HG02642 (cell line): ENCODE data around the gene THPO.

Source experiments
- ATAC-seq: cut with Tn5 transposase; IDR thresholded peaks from one replicate; pipeline ENCODE4 v1.9.1; 2021; ENCODE audit warnings: mild to moderate bottlenecking; ENCODE audit not compliant: unreplicated experiment, poor library complexity

Gene THPO

DNA sequence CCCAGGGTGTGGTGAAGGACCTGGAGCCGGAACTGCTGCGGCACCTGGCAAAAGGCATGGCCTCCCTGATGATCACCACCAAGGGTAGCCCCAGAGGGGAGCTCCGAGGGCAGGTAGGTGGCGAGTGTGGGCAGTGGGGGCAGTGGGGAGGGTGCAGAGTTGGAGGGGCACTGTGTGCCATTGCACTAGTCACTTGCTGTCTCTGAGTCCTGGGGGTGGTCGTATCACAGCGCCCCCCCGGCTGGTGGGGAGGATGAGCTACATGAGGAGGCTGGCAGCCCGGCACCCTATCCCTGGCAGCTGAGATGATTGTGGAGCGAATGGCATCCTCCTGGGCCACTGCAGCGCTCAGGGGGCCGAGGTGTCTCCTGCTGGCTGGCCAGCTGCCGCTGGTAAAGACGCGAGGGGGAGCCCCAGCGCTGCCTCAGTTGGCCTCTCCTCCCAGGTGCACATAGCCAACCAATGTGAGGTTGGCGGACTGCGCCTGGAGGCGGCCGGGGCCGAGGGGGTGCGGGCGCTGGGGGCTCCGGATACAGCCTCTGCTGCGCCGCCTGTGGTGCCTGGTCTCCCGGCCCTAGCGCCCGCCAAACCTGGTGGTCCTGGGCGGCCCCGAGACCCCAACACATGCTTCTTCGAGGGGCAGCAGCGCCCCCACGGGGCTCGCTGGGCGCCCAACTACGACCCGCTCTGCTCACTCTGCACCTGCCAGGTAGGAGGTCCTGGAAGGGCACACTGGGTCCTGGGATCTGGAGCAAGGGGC lies 8.2 kb upstream of the THPO start:
- ATAC-seq: no peak

DNA sequence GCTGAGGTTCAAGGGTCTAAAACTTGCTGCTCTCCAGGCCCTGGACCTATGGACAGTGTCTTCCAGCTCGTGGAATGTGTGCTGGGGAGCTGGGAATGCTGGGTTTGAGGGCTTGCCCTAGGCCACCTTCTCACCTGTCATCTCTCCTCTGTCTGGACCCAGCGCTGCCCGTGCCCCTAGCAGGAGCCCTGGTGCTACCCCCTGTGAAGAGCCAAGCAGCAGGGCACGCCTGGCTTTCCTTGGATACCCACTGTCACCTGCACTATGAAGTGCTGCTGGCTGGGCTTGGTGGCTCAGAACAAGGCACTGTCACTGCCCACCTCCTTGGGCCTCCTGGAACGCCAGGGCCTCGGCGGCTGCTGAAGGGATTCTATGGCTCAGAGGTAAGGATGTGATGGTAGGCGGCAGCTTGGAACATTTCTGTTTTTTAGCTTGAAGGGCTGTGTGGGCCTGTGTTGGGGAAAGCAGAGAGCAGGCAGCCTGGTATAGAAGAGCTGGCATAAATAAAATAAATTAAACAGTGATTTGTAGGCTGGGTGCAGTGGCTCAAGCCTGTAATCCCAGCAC lies 6.9 kb upstream of the THPO start:
- ATAC-seq: no peak

DNA sequence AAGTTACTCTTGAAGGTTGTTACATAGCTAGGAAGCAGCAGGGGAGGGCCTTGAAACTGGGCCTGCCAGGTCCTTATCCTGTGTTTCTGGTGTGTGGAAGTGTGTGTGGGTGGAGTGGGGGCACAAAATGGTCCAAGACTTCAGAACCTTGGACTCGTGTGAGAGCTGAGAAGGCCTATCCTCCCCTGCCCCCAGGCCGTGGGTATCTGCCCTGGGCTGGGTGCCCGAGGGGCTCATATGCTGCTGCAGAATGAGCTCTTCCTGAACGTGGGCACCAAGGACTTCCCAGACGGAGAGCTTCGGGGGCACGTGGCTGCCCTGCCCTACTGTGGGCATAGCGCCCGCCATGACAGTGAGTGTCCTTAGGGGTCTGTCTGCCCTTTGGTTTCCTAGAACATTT lies 6.3 kb upstream of the THPO start:
- no peak for ATAC-seq

DNA sequence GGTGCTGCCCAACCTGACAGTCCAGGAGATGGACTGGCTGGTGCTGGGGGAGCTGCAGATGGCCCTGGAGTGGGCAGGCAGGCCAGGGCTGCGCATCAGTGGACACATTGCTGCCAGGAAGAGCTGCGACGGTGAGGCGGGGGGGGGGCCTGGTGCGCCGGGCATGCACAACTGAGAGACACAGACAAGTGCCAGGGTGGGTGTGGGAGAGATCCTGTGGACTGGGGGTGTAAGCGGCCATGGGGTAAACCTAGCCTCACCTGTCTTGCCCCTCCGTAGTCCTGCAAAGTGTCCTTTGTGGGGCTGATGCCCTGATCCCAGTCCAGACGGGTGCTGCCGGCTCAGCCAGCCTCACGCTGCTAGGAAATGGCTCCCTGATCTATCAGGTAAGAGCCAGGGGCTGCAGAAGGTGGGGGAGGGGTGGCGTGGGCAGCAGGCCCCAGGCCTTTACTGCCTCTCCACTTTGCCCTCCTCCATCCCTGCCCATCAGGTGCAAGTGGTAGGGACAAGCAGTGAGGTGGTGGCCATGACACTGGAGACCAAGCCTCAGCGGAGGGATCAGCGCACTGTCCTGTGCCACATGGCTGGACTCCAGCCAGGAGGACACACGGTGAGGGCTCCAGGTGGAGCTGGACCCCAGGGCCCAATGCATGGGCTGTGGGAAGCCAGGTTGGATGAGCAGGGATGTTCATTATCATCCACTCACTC lies 5.2 kb upstream of the THPO start:
- no peak for ATAC-seq

DNA sequence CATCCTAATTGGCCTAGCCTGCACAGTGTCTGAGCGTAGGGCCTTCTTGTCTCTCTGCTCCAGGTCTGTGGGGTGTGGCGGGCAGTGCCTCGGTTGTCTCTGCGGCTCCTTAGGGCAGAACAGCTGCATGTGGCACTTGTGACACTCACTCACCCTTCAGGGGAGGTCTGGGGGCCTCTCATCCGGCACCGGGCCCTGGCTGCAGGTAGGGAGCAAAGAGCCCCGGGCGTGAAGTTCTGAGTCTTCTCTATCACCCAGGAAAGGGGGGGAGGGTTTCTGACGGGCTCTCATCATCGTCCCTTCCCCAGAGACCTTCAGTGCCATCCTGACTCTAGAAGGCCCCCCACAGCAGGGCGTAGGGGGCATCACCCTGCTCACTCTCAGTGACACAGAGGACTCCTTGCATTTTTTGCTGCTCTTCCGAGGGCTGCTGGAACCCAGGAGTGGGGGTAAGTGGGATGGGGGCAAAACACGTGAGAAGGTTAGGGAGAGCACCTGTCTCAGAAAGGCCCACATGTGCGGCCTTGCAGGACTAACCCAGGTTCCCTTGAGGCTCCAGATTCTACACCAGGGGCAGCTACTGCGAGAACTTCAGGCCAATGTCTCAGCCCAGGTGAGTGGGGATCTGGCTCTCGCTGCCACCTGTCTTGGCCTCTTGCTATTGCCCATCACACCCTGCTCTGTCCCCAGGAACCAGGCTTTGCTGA lies 4.5 kb upstream of the THPO start:
- ATAC-seq: no peak

DNA sequence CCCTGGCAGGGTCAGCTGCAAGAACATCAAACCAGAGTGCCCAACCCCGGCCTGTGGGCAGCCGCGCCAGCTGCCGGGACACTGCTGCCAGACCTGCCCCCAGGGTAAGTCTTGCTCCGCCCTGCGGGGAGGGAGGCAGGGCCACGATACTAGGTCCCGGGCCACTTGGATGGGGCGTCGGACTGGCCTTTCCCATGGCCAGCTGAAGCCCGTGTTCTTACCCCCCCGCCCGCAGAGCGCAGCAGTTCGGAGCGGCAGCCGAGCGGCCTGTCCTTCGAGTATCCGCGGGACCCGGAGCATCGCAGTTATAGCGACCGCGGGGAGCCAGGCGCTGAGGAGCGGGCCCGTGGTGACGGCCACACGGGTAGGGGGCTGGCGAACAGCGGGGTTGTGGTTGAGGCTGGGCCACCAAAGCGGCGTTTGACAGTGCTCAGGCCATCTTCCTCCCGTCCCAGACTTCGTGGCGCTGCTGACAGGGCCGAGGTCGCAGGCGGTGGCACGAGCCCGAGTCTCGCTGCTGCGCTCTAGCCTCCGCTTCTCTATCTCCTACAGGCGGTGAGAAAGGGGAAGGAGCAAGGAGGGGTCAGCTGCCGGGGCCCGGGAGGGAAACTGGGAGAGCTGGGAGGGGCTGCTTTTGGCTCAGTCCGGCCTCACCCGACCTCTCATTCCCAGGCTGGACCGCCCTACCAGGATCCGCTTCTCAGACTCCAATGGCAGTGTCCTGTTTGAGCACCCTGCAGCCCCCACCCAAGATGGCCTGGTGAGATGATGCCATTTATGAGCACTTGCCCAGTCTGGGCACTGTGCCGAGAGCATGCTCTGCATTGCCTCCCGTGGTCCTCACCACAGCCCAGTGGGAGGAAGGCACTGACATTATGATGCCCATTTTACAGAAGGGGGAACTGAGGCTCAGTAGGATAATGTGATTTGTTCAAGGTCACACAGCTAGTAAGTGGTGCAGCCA lies 3.5 kb upstream of the THPO start:
- no peak for ATAC-seq

DNA sequence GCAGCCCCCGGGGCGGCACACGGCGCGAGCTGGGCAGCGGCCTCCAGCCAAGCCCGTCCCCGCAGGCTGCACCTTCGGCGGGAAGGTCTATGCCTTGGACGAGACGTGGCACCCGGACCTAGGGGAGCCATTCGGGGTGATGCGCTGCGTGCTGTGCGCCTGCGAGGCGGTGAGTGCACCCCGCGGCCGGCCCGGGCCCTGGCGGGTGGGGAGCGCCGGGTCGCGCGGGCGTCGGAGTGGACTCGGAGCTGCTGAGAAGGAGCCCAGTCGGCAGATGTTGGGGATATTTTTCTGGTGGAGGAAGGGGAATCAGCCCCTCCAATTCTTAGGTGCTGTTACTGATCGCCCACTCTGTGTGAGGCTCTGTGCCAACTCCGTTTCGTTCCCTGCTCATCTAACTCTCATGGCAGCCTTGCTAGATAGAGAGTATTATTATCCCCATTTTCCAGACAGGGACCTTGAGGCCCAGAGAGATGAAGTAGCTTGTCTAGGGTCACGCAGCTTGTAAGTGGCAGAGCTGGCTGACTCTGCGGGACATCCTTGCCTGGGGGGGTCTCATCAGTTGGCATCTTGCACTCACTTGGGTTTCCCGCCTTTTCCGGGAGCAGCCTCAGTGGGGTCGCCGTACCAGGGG lies 2.7 kb upstream of the THPO start:
- ATAC-seq: no peak

DNA sequence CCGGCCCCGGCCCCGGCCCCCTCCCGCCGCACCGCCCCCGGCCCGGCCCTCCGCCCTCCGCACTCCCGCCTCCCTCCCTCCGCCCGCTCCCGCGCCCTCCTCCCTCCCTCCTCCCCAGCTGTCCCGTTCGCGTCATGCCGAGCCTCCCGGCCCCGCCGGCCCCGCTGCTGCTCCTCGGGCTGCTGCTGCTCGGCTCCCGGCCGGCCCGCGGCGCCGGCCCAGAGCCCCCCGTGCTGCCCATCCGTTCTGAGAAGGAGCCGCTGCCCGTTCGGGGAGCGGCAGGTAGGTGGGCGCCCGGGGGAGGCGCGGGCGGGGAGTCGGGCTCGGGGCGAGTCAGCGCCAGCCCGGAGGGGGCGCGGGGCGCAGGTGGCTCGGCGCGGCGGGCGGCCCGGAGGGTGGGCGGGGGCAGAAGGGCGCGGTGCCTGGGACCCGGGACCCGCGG lies 2.2 kb upstream of the THPO start:
- ATAC-seq: no peak

DNA sequence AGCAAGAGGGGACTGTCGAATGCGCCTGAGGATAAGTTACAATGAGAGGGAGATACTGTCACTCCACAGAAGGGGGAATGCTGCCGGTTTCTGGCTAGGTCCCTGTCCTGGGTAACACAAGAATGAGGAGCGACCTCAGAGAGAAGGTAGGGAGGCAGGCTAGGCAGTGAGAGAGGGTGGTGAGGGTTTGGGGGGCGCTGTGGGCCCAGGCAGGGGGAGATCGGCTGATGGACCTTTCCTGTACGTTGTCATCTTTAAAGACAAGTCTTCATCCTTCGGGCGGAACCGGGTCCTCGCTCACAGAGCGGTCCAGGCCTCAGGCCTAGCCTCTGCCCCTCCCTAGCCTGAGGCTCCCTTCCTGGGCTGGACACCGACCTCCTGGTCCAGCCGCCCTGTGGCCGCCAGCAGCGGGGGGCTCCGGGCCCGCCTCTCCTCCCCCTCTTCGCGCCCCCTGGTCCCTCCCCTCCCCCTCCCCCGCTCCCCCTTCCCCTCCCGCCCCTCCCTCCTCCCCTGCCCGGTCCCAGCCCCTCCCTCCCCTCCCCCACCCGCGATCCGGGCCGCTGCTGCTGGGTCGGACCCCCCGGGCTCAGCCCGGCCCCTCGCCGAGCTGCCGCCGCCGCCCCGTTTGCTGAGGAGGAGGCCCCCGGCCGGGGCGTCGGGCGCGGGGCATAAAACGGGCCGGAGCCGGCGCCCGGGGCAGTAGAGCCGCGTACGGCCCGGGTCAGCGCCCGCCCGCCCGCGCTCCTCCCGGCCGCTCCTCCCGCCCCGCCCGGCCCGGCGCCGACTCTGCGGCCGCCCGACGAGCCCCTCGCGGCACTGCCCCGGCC lies 1.6 kb upstream of the THPO start, which contains the start of gene CHRD:
CHRD (plus strand) TSS at position 697 of the 827 bp plus-strand sequence. CDS start 265 bp downstream, outside the sequence.
- no peak for ATAC-seq

DNA sequence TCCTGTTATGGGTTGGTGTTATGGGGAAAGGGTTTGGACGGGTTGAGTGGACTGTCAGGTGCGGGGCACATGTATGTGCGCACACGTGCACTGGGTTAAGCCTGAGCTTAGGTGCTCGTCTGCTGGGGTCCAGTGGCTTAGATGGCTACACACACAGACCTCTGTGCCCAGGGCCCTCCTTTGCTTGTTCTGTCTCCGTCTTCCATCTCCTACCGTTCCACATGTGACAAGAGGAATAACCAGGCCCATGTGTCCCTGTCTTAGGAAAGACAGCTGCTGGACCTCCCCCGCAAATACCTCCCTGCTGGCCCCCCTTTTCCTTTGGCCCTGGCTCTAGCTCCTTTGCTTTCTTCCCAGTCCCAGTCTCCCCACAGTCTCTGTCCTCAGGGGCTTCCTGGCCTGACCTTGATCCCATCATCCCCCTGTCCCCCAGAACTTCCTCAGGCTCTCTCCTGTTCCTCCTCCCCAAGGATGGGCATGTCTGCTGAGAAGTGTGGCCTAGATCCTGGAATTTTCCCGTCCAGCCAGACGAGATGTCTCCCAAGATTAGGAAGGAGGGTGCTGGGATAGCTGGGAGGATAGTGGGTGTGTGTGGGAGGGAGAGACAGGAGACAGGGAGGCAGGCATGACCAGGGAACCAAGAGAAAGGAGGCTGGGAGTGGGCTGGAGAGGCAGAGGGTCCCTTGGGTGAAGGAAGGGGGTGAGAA lies 797 bp upstream of the THPO start:
- no peak for ATAC-seq

DNA sequence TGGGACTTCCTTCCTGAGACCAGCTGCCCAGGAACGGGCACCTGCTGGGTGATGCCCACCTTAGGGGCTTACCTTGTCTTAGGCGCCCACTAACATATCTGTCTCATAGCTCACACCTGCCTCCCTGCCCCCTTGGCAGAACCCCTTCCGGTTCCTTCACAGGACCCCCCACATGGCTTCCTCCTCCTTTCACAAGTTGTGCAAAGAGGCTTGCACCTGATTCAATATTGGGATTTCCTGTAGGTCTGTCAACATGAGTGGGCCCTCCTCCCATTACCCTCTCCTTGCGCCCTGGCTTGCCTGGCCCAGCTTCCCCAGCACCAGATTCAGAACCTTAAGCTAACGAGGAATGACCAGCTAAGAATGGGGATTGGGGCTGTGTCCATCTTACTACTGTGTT lies 633 bp downstream of the THPO start:
- ATAC-seq: no peak

DNA sequence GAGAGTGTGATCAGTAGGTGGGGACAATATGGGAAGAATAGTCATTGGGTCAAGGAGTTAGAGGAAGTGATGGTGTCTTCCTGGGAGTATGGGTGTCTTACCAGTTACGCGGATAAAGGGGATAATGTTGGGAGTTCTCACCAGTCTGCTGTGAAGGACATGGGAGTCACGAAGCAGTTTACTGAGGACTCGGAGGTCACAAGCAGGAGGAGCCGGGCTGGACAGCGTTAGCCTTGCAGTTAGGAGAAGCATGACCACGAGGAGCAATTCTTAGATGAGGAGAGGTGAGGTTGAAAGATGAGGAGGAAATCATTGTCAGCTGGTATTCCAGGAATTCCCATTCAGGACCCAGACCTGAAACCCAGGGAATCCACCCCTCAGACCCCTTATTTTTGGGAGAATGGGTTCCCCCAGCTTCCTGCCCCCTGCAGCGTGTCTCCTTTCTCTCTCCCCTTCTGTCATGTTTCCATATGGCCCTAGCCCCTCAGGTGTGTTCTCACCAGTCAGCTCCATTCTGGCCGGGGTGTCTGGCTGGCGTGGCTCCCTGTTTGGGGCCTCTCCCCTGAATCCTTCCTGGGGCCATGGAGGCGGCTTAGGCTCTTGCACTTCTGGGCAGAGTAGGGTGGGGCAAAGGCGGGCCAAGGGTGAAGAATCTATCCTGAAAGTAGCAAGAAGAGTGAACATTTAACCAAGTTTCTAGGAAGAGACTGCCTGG lies 2.1 kb downstream of the THPO start:
- no peak for ATAC-seq

DNA sequence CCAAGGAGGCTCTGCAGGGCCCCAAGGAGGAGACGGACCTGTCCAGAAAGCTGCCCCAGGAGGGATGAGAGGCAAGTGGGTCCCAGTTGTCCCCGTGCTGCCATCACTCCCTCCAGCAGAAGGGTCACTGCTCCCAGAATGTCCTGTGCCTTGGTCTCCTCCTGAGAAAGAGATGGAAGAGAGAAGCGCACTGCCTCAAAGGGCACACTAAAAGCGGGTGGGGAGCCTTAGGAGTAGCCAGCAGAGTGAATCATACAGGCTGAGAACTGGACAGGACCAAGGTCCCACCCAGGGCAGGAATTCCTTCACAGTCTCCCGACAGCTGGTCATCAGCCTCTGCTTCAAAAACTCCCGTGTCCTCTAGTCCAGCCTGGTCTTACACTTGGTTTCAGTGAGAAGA lies 4.6 kb downstream of the THPO start:
- no peak for ATAC-seq

DNA sequence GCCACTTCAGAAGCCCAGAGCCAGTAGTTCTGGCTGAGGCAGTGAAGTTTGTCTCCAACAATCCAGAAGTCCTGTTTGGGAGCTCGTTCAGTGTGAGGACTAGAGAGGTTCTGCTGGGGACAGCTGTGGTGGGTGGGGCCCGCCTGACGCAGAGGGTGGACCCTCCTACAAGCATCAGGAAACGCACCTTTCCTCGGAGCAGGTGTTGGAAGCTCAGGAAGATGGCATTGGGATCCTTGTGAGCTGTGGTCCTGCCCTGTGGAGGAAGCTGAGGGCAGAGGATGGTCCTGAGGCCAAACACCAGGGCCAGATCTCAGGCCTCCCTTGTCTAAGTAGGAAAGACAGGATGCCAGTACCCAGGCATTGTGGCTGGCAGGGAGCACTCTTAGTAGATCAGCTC lies 5.1 kb downstream of the THPO start:
- no peak for ATAC-seq

DNA sequence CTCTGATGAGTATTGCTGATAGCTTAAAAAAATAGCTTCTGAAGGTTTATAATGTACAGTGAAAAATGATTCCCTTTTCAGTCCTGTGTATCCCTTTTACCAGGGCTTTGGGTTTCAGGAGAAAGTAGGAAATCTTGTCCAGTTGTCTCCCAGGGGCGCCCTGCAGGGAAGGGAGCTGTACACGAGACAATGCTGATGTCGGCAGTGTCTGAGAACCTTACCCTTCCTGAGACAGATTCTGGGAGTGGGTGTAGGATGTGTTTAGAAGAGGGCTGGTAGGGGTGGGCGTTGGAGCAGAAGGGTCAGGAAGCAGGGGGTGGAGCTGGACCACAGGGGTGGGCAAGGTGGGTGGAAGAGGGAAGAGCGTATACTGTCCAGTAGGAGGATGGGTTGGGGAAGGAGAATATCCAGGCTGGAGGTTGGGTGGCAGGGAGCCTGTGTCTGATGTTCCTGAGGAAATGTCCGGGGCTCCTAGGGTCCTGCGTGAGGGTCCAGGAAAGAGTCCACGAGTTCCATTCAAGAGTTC lies 5.6 kb downstream of the THPO start:
- ATAC-seq: no peak

DNA sequence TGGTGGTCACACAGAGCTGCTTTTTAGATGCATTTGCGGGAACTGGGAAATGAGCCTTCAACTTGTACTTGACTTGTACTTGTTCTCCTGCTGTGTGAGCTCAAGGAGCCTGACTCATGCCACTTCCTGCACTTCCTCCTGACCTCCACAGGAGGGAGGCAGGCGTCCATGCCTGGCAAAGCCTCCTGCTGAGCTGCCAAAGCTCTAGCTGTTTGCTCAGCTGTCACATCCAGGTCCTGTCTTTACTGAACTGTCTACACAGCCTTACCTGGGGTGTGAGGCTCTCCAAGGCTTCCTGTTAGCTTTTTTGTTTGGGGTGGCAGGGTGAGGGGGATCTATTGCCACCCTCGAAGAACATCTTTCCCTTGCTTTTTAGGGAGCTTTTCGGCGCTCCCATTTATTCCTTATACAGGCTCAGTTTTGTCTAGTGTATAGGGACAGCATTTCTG lies 6.4 kb downstream of the THPO start:
- peak; percentile 65 for ATAC-seq

DNA sequence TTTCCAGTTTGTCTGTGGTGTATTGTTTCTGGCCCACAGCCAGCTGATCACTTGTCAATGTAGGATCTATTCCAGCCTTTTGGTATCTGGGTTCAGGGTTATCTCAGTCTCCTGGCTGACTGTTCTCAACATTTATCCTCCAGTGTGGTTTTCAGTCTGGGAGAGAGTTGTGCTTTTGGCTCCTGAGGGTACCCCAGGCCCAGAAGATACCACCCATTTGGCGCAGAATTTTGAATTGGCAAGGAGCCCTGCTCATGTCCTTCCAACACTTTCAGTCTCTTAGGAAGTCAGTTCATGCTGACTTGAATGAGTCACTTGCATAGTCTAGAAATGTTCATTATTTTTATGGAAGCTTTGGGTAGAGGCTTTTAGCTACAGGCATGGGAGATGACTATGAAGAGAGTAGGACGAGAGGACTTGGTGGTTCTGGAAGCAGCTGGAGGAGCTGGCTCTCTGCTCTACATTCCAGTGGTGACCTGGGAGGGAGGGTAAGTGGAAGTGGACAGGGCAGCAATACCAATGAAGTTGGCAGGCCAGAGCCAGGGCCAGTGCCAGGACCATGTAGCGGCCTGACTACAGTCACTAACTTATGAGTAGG lies 9.3 kb downstream of the THPO start:
- no peak for ATAC-seq
